Ascending aorta (tissue), 2 donors: Measurements from ENCODE around the gene EMD. TPM values are rescaled to one million over a fixed set of nuclear protein-coding genes. Genes with fewer than 3 reads are reported as not detected.

Source experiments
- DNase-seq, 2 donors: peaks; one replicate each; pipeline ENCODE4 v3.0.0-alpha.2; 2019; ENCODE audit warnings: low spot score in 2 of 2
- H3K27ac ChIP-seq, 2 donors: fragments of 200-600 bp; sonication (generic); one replicate each; pipeline ENCODE4 v1.5.1; 2016 to 2017; ENCODE audit warnings: mild to moderate bottlenecking in 1 of 2
- H3K27me3 ChIP-seq: fragments of 200-600 bp; sonication (generic); one replicate; pipeline ENCODE4 v1.5.1; 2017
- H3K36me3 ChIP-seq, 2 donors: fragments of 200-600 bp; sonication (generic); one replicate each; pipeline ENCODE4 v1.5.1; 2016
- H3K4me1 ChIP-seq, 2 donors: fragments of 200-600 bp; sonication (generic); one replicate each; pipeline ENCODE4 v1.5.1; 2016 to 2017; ENCODE audit warnings: mild to moderate bottlenecking in 1 of 2
- H3K4me3 ChIP-seq, 2 donors: fragments of 200-600 bp; sonication (generic); one replicate each; pipeline ENCODE4 v1.5.1; 2016 to 2017; ENCODE audit warnings: mild to moderate bottlenecking in 1 of 2
- H3K9me3 ChIP-seq, 2 donors: fragments of 200-600 bp; sonication (generic); one replicate each; pipeline ENCODE4 v1.5.1; 2016
- CTCF ChIP-seq, 3 experiments: fragments of 200-600 bp in 2 of 3; fragments of 450-650 bp in 1 of 3; sonication (generic) in 2 of 3; IDR thresholded peaks; one replicate each; pipeline ENCODE4 v1.5.1; 2016 to 2019; ENCODE audit warnings: antibody characterized with exemption in 3 of 3, mild to moderate bottlenecking in 1 of 3, moderate library complexity in 1 of 3
- intact Hi-C: fragments of 100-400 bp; cut with DNase I; formaldehyde crosslinking; loops from one replicate; pipeline ENCODE4 v1.15.1; 2023
- total RNA-seq: library from RNA; depleted of rRNA; stranded (reverse); fragments of >200 nt; gene quantifications from one replicate; pipeline ENCODE4 v1.1.0, GENCODE V29; 2016

The EMD gene
- total RNA-seq, 1 donor from 2014 or later, result 86.3 TPM

GRCh38 chrX:154371789-154372300 lies 7.2 kb upstream of the EMD start:
- H3K27ac ChIP-seq, result peak overlapping the region; percentile 97
- TF ChIP-seq CTCF (IDR thresholded peaks at IDR 0.05), result no peak

GRCh38 chrX:154372612-154373022 lies 6.5 kb upstream of the EMD start:
- TF ChIP-seq CTCF (IDR thresholded peaks at IDR 0.05), result no peak
- Histone ChIP-seq H3K27me3 (no peaks in the 10 kb centered on the region), H3K36me3 (peaks cover 25 to 52% of the 10 kb centered on the region in 2 donors), H3K27ac (peak overlapping the region; percentile 97), H3K9me3 (no peaks in the 10 kb centered on the region), H3K4me3 (peak overlapping the region; percentile 64 to 91), H3K4me1 (peaks cover 2 to 10% of the 10 kb centered on the region in 2 donors)
- intact Hi-C loops, result loop anchor here (10.0 kb wide), 1 partner anchor 898 kb away; the partner anchor contains the start of gene HAUS7
- no peak for DNase-seq

More at GRCh38 chrX:154371789-154372300, 7.2 kb upstream of the EMD start:
- H3K36me3 ChIP-seq, result peaks cover 32 to 60% of the 10 kb centered on the region in 2 donors
- peak overlapping the region; percentile 64 to 91 for H3K4me3 ChIP-seq
- no peaks in the 10 kb centered on the region for H3K9me3 ChIP-seq
- H3K4me1 ChIP-seq, result peaks cover 2 to 9% of the 10 kb centered on the region in 2 donors
- H3K27me3 ChIP-seq, result no peaks in the 10 kb centered on the region
- intact Hi-C loops, result loop anchor here (10.0 kb wide), 1 partner anchor 897 kb away; the partner anchor contains the start of gene HAUS7
- no peak for DNase-seq

GRCh38 chrX:154373340-154374306 lies 5.5 kb upstream of the EMD start:
- Histone ChIP-seq H3K9me3 (no peaks in the 10 kb centered on the region), H3K4me1 (peaks cover 2 to 7% of the 10 kb centered on the region in 2 donors), H3K4me3 (peak overlapping the region; percentile 64 to 91), H3K27ac (peak overlapping the region; percentile 97), H3K36me3 (peaks cover 20 to 42% of the 10 kb centered on the region in 2 donors), H3K27me3 (no peaks in the 10 kb centered on the region)
- DNase-seq, result peak in 1 of 2 donors; percentile 90
- TF ChIP-seq CTCF (IDR thresholded peaks at IDR 0.05), result peak; percentile 44 to 59 (median 47)
- intact Hi-C loops, result loop anchor here (10.0 kb wide), 1 partner anchor 899 kb away; the partner anchor contains the start of gene HAUS7

GRCh38 chrX:154374313-154375155 lies 4.6 kb upstream of the EMD start, which contains the start of gene FLNA:
Gene FLNA (minus strand): TSS chrX:154374634. CDS start chrX:154371245, 3,389 bp downstream.
- Histone ChIP-seq H3K27ac (peak within 1 kb of the TSS; percentile 97), H3K4me1 (peaks cover 2 to 7% of the 10 kb centered on the region in 2 donors), H3K4me3 (peak within 1 kb of the TSS; percentile 64 to 91), H3K27me3 (no peaks in the 10 kb centered on the region), H3K9me3 (no peaks in the 10 kb centered on the region), H3K36me3 (peaks cover 20 to 36% of the 10 kb centered on the region in 2 donors)
- TF ChIP-seq CTCF (IDR thresholded peaks at IDR 0.05), result peak in 1 of 3 experiments; percentile 7
- DNase-seq, result peak in 1 of 2 donors; percentile 87
- intact Hi-C loops, result loop anchor here (10.0 kb wide), 1 partner anchor 900 kb away; the partner anchor contains the start of gene HAUS7

- no peaks in the 10 kb centered on the region for H3K27me3 ChIP-seq
- no peaks in the 10 kb centered on the region for H3K9me3 ChIP-seq
- DNase-seq, result no peak
- peak overlapping the region; percentile 64 to 91 for H3K4me3 ChIP-seq
- peaks cover 17 to 32% of the 10 kb centered on the region in 2 donors for H3K36me3 ChIP-seq
- intact Hi-C loops, result loop anchor here (10.0 kb wide), 1 partner anchor 900 kb away; the partner anchor contains the start of gene HAUS7
- peak overlapping the region; percentile 97 for H3K27ac ChIP-seq
- TF ChIP-seq CTCF (IDR thresholded peaks at IDR 0.05), result no peak
- peaks cover 2 to 7% of the 10 kb centered on the region in 2 donors for H3K4me1 ChIP-seq
These were observed 4.0 kb upstream of the EMD start for GRCh38 chrX:154375156-154375504.
